Endothelial cell (in vitro differentiated cells): ENCODE data around the gene IRF9. TPM values are rescaled to one million over a fixed set of nuclear protein-coding genes. Genes with fewer than 3 reads are reported as not detected.

ENCODE experiments used
- DNase-seq: peaks from one replicate; pipeline ENCODE4 v3.0.0; 2021; ENCODE audit warnings: low spot score
- H3K27ac Mint-ChIP-seq: one replicate; pipeline ENCODE4 v1.8.0; 2021; ENCODE audit warnings: mixed read lengths, inconsistent platforms; ENCODE audit not compliant: unreplicated experiment
- H3K27me3 Mint-ChIP-seq: one replicate; pipeline ENCODE4 v1.8.0; 2021; ENCODE audit warnings: mild to moderate bottlenecking, moderate library complexity, mixed read lengths, inconsistent platforms; ENCODE audit not compliant: unreplicated experiment
- H3K36me3 Mint-ChIP-seq: one replicate; pipeline ENCODE4 v1.8.0; 2021; ENCODE audit warnings: mild to moderate bottlenecking, low read depth, mixed read lengths, inconsistent platforms; ENCODE audit not compliant: unreplicated experiment
- H3K4me1 Mint-ChIP-seq: one replicate; pipeline ENCODE4 v1.8.0; 2021; ENCODE audit warnings: mild to moderate bottlenecking, mixed read lengths, inconsistent platforms; ENCODE audit not compliant: unreplicated experiment
- H3K4me3 Mint-ChIP-seq: one replicate; pipeline ENCODE4 v1.8.0; 2021; ENCODE audit warnings: mild to moderate bottlenecking, mixed read lengths, inconsistent platforms; ENCODE audit not compliant: unreplicated experiment
- H3K9me3 Mint-ChIP-seq: one replicate; pipeline ENCODE4 v1.8.0; 2021; ENCODE audit warnings: mixed read lengths, inconsistent platforms; ENCODE audit not compliant: unreplicated experiment
- total RNA-seq: library from RNA; stranded (reverse); fragmentation: NEBNext Ultra II Directional; extraction: Animal tissue kit (Norgen Biotek cat#: 25700); gene quantifications from one replicate; pipeline ENCODE4 v1.2.1, GENCODE V29; 2021; ENCODE audit not compliant: unreplicated experiment
- TF ChIP-seq, protein P1 (sequence below): fragments of 200-600 bp; sonication (generic); IDR thresholded peaks from one replicate; pipeline ENCODE4 v1.5.0; 2021; ENCODE audit warnings: antibody characterized with exemption; ENCODE audit not compliant: unreplicated experiment

Gene IRF9
- total RNA-seq, 1 donor from 2014 or later = 25.7 TPM

- Mint-ChIP-seq H3K4me1 (peaks cover 27% of the 10 kb centered on the region), H3K27me3 (peaks cover 17% of the 10 kb centered on the region), H3K27ac (peak within 1 kb of the TSS; percentile 84), H3K9me3 (no peaks in the 10 kb centered on the region), H3K4me3 (peak within 1 kb of the TSS; percentile 96), H3K36me3 (peaks cover 34% of the 10 kb centered on the region)
- TF ChIP-seq, protein P1, sequence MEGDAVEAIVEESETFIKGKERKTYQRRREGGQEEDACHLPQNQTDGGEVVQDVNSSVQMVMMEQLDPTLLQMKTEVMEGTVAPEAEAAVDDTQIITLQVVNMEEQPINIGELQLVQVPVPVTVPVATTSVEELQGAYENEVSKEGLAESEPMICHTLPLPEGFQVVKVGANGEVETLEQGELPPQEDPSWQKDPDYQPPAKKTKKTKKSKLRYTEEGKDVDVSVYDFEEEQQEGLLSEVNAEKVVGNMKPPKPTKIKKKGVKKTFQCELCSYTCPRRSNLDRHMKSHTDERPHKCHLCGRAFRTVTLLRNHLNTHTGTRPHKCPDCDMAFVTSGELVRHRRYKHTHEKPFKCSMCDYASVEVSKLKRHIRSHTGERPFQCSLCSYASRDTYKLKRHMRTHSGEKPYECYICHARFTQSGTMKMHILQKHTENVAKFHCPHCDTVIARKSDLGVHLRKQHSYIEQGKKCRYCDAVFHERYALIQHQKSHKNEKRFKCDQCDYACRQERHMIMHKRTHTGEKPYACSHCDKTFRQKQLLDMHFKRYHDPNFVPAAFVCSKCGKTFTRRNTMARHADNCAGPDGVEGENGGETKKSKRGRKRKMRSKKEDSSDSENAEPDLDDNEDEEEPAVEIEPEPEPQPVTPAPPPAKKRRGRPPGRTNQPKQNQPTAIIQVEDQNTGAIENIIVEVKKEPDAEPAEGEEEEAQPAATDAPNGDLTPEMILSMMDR = no peak
- peak; percentile 96 for DNase-seq
Measured at GRCh38 chr14:24146453-24146977, 14.6 kb upstream of the IRF9 start, which contains the start of gene PSME2. Gene PSME2, minus strand, starts transcription at chr14:24146610. Its CDS starts 29 bp downstream, at chr14:24146581.

DNA sequence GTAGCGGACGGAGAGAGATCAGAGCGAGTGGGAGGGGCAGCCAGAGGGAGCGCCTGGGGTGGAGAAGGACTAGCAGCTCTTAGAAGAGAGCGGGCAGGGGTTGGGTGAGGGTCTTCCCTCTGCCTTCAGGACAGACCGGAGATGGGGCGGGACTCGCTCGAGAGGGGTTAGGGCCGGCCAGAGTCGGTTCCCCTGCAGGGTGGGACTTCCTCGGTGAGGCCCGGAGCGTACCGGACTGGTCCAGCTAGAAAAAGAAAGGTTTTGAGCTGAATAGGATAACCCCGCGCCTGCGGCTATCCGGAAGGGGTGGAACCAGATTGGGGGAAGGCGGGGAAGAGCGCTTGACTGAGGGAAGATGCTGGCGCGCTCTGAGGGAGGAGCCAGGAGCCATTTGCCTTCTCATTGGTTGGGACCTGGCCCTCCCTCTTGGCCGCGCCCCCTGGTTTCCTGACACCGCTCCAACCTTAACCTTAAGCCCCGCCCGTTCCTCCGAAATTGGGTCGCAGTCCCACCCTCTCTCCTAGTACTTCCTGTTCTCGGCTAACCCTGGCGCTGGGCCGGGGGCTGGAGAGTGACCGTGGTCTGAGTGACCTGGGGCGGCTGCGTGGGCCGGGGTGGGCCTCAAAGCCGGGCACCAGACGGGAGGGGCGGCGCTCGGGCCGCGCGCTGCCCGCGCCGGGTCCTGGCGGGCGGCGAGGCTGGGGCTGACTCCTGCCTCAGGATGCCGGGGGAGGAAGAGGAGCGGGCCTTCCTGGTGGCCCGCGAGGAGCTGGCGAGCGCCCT, 13.9 kb upstream of the IRF9 start, which contains the start of gene RNF31:
RNF31 (plus strand) TSS at position 521 of the 783 bp plus-strand sequence; CDS start at position 722, 201 bp downstream.
- H3K4me3 Mint-ChIP-seq = peak within 1 kb of the TSS; percentile 96

DNA sequence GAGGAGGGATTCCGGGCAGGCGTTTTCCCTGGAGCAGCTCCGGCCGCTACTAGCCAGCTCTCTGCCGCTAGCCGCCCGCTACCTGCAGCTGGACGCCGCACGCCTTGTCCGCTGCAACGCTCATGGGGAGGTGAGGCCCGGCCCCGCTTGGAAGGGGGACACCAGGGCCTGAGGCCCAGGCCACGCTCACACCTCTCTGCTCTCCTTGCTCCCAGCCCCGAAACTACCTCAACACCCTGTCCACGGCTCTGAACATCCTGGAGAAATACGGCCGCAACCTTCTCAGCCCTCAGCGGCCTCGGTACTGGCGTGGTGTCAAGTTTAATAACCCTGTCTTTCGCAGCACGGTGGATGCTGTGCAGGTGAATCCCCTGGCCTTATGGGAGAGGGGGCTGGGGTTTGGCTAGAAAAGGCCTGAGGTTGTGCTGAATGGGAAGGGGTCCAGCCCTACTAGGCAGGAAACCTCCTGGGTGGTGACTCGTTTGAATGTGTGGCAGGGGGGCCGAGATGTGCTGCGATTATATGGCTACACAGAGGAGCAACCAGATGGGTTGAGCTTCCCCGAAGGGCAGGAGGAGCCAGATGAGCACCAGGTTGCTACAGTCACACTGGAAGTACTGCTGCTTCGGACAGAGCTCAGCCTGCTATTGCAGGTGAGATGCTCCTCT, 13.2 kb upstream of the IRF9 start:
- H3K9me3 Mint-ChIP-seq = no peaks in the 10 kb centered on the region

More for the DNA sequence above, 13.9 kb upstream of the IRF9 start, which contains the start of gene RNF31:
- H3K27ac Mint-ChIP-seq = peak within 1 kb of the TSS; percentile 89
- peaks cover 39% of the 10 kb centered on the region for H3K36me3 Mint-ChIP-seq
- H3K9me3 Mint-ChIP-seq = no peaks in the 10 kb centered on the region
- peaks cover 17% of the 10 kb centered on the region for H3K27me3 Mint-ChIP-seq
- H3K4me1 Mint-ChIP-seq = peaks cover 27% of the 10 kb centered on the region
- peak; percentile 90 for DNase-seq
- TF ChIP-seq, protein P1 = no peak

DNA sequence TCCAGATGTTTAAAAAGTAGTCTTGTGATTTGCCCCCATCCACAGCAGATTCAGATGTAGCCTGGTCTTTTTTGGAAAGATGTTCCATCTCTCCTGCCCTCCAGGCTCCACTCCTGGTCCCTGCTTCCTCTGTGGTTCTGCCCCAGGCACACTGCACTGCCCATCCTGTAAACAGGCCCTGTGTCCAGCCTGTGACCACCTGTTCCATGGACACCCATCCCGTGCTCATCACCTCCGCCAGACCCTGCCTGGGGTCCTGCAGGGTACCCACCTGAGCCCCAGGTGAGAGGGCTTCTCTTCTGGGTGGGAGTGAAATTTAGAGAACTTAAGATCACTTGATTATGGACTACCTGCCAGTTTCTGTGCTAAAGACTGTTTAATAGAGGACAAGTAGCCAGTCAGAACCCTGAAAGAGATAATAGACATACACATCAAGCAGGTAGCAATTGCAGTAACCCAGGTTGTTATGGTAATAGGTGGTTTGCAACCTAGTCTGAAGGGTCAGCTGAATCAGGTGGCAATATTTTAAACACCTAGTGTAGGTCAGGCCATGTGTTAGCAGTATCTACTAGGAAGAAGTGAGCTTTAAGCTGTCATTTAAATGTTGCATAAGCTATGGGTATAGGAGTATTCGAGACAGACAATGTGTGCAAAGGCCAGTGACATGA, 11.6 kb upstream of the IRF9 start:
- Mint-ChIP-seq H3K27me3 (peaks cover 15% of the 10 kb centered on the region), H3K36me3 (peaks cover 29% of the 10 kb centered on the region), H3K9me3 (no peaks in the 10 kb centered on the region), H3K4me1 (peaks cover 27% of the 10 kb centered on the region), H3K27ac (no peak overlapping the region), H3K4me3 (peak overlapping the region; percentile 94)
- DNase-seq = no peak
- TF ChIP-seq, protein P1 = no peak

More for the DNA sequence above, 13.2 kb upstream of the IRF9 start:
- Mint-ChIP-seq H3K36me3 (peaks cover 38% of the 10 kb centered on the region), H3K27ac (peak overlapping the region; percentile 89), H3K4me1 (peaks cover 27% of the 10 kb centered on the region), H3K27me3 (peaks cover 17% of the 10 kb centered on the region), H3K4me3 (peak overlapping the region; percentile 94)
- DNase-seq = no peak
- TF ChIP-seq, protein P1 = no peak
